Effector CD8-positive, alpha-beta T cell (primary cell): ENCODE results near the gene C17orf100.
"Not testable (repeated sequence)": the region's sequence is repeated elsewhere in the genome, so short reads cannot be mapped to it uniquely, and the experiment has no call there.

Source experiments
- DNase-seq: peaks from one replicate; lab custom pipeline; 2025; lab: John Stamatoyannopoulos, UW

The C17orf100 gene

GRCh38 chr17:6641247-6641863, 10.2 kb upstream of the C17orf100 start:
- DNase-seq: no peak

- no peak for DNase-seq
Observed at GRCh38 chr17:6642592-6642991, 9.0 kb upstream of the C17orf100 start.

- no peak for DNase-seq
Observed at GRCh38 chr17:6643451-6644125, 8.0 kb upstream of the C17orf100 start.

- DNase-seq: no peak
Observed at GRCh38 chr17:6648181-6648580, 3.4 kb upstream of the C17orf100 start.

GRCh38 chr17:6651919-6652452, 424 bp downstream of the C17orf100 start:
- peak; percentile 26 for DNase-seq

GRCh38 chr17:6654841-6655731, 3.5 kb downstream of the C17orf100 start:
- no peak for DNase-seq

- DNase-seq: not testable (repeated sequence)
Observed at GRCh38 chr17:6655732-6656361, 4.3 kb downstream of the C17orf100 start.

- DNase-seq: peak; percentile 21
Observed at GRCh38 chr17:6656797-6657632, 5.5 kb downstream of the C17orf100 start.

GRCh38 chr17:6657633-6658287, 6.2 kb downstream of the C17orf100 start:
- no peak for DNase-seq

- DNase-seq: not testable (repeated sequence)
Observed at GRCh38 chr17:6658411-6658810, 6.8 kb downstream of the C17orf100 start.

GRCh38 chr17:6660101-6660500, 8.5 kb downstream of the C17orf100 start:
- no peak for DNase-seq

GRCh38 chr17:6660805-6661463, 9.4 kb downstream of the C17orf100 start:
- no peak for DNase-seq

GRCh38 chr17:6661464-6661848, 9.9 kb downstream of the C17orf100 start:
- no peak for DNase-seq

- DNase-seq: not testable (repeated sequence)
Observed at GRCh38 chr17:6663200-6663599, 11.6 kb downstream of the C17orf100 start.

GRCh38 chr17:6666077-6666521, 14.5 kb downstream of the C17orf100 start:
- peak; percentile 8 for DNase-seq

- no peak for DNase-seq
Observed at GRCh38 chr17:6666557-6666956, 15.0 kb downstream of the C17orf100 start.

- no peak for DNase-seq
Observed at GRCh38 chr17:6667516-6667915, 16.0 kb downstream of the C17orf100 start.

- no peak for DNase-seq
Observed at GRCh38 chr17:6668219-6668618, 16.7 kb downstream of the C17orf100 start.

GRCh38 chr17:6668727-6669425, 17.3 kb downstream of the C17orf100 start:
- DNase-seq: no peak
